ENCODE data around the gene SNUPN.
"Not testable (repeated sequence)": the region's sequence is repeated elsewhere in the genome, so short reads cannot be mapped to it uniquely, and the experiment has no call there.

Gene SNUPN

GRCh38 chr15:75637245-75638009 lies 11.9 kb upstream of the SNUPN start:
- no peak for DNase-seq (ENCODE audit: low read depth)

- no peak for DNase-seq (ENCODE audit: low read depth)
Measured at GRCh38 chr15:75636026-75636425, 10.5 kb upstream of the SNUPN start.

- not testable (repeated sequence) for DNase-seq (ENCODE audit: low read depth)
Measured at GRCh38 chr15:75633922-75634321, 8.4 kb upstream of the SNUPN start.

- DNase-seq (ENCODE audit: low read depth), result no peak
Measured at GRCh38 chr15:75631935-75632334, 6.4 kb upstream of the SNUPN start.

- DNase-seq (ENCODE audit: low read depth), result no peak
Measured at GRCh38 chr15:75622505-75622904, 3.0 kb downstream of the SNUPN start.

- peak; percentile 95 for DNase-seq (ENCODE audit: low read depth)
Measured at GRCh38 chr15:75620841-75621391, 4.6 kb downstream of the SNUPN start.

GRCh38 chr15:75620058-75620820 lies 5.3 kb downstream of the SNUPN start:
- peak; percentile 71 for DNase-seq (ENCODE audit: low read depth)

- DNase-seq (ENCODE audit: low read depth), result no peak
Measured at GRCh38 chr15:75616766-75617165, 8.8 kb downstream of the SNUPN start.

- no peak for DNase-seq (ENCODE audit: low read depth)
Measured at GRCh38 chr15:75606711-75607699, 18.5 kb downstream of the SNUPN start.

- DNase-seq (ENCODE audit: low read depth), result no peak
Measured at GRCh38 chr15:75606026-75606425, 19.5 kb downstream of the SNUPN start.

GRCh38 chr15:75599401-75599800 lies 26.1 kb downstream of the SNUPN start:
- DNase-seq (ENCODE audit: low read depth), result no peak

- no peak for DNase-seq (ENCODE audit: low read depth)
Measured at GRCh38 chr15:75598361-75598760, 27.2 kb downstream of the SNUPN start.

- peak; percentile 22 for DNase-seq (ENCODE audit: low read depth)
Measured at GRCh38 chr15:75597667-75598341, 27.7 kb downstream of the SNUPN start.

- DNase-seq (ENCODE audit: low read depth), result no peak
Measured at GRCh38 chr15:75596703-75597345, 28.7 kb downstream of the SNUPN start.

GRCh38 chr15:75594276-75594675 lies 31.2 kb downstream of the SNUPN start:
- DNase-seq (ENCODE audit: low read depth), result peak; percentile 69

- peak; percentile 48 for DNase-seq (ENCODE audit: low read depth)
Measured at GRCh38 chr15:75591655-75592364, 33.7 kb downstream of the SNUPN start.

GRCh38 chr15:75590239-75590638 lies 35.3 kb downstream of the SNUPN start:
- no peak for DNase-seq (ENCODE audit: low read depth)

GRCh38 chr15:75589071-75589470 lies 36.5 kb downstream of the SNUPN start:
- no peak for DNase-seq (ENCODE audit: low read depth)

GRCh38 chr15:75586422-75586821 lies 39.1 kb downstream of the SNUPN start:
- not testable (repeated sequence) for DNase-seq (ENCODE audit: low read depth)

GRCh38 chr15:75584121-75584520 lies 41.4 kb downstream of the SNUPN start:
- DNase-seq (ENCODE audit: low read depth), result peak; percentile 56

All from amniotic epithelial cell (primary cell).